GM18498 (cell line): Measurements from ENCODE around the gene VEGFC.

Source experiments
- ATAC-seq: cut with Tn5 transposase; IDR thresholded peaks from one replicate; pipeline ENCODE4 v1.9.1; 2021; ENCODE audit warnings: mild to moderate bottlenecking, moderate library complexity; ENCODE audit not compliant: unreplicated experiment

VEGFC gene

DNA sequence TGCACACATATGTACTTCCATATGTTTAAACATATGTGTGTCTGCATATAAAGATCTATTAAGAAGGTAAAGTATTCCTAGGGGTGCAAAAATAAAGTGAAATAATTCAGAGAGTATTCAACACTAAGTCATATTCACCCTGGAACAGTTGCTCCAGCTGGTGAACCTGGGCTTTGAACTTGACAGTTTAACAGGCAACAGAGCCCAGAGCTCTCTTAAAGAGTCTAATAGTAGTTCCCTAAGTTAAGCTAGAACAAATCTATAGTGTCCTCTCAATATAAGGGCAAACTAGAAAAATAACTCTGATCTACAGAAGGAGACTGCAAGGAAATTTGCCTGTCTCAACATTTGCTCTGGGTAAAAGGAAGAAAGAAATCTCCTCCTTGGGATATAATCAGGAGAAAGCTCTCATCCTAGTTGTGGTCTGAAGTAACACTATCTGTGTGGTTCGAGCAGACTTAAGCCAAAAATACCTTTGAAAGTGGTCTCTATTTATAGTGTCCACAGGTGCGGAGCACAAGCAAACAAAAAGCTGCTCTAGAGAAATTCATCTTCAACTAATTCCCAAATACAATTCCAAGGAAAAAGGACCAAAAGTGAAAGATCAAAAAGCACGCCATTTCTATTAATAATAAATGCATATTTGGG is 29.9 kb downstream of the VEGFC start:
- ATAC-seq, result no peak

DNA sequence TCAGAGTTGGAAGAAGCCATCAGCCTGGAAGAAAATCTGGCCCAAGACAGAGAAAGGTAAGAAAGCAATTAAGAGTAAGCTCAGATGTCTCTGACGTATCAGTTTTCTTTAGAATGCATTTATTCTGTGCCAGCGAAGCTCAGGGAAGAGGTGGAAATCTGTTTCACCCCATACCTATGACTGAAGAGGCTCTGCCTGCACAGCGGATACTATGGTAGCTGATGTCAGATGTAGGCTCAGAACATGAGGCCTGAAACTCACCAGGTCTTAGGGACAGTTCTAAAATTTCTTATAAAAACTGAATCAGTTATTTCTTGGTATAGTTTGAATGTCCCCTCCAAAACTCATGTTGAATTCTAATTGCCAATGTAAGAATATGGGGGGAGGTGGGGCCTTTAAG is 30.9 kb downstream of the VEGFC start:
- no peak for ATAC-seq

DNA sequence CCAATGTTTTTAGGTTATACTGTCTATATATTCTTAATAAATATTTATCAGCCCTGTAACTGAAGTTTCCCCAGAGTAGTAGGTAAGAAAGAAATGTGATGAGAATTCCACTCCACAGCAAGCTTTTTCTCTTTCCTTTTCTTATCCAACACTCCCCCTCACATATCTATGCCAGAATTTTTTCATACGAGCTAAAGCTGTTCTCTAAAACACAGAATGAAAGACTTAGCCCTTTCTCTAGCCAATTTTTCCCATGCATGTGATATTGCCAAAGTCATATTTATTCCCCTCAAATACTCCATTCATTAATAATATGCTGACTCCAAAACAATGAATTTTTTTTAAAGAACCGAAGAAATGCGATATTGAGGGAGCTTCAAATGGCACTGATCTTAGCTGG is 32.3 kb downstream of the VEGFC start:
- no peak for ATAC-seq

DNA sequence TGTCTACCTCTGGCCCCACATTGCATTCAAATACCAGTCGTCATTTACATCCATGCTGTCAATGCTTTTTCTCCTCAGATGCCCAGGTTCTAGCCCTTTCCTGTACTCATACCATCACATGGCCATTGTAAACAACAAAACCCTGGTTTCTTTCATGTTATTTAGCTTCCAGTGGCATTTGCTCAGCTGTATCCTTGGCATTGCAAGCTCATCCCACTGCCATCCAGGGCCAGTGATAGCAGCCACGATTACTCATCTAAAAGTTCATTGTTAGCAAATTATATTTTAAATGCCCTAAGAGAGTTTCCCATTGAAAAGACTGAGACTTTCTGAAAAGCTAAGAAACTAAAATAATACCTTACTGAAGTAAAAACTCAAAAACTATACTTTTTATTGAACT is 34.0 kb downstream of the VEGFC start:
- ATAC-seq, result no peak

DNA sequence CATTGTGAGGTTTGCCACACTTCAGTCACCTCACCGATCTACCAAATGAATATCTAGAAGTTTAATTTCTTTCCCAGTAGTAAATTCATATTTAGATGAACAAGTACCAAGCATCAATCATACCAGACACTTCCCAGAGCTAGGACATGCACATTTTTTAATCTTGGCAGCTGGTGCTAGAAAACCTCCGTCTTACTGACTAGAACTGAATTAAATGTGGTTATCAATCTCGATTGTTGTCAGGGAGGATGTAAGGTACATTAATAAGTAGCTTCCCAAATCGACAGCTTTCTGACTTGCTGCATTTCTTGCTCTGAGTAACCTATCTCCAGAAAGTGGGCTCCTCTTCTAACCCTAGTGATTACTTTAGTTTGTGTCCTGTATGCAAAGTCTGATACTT is 34.4 kb downstream of the VEGFC start:
- ATAC-seq, result no peak

DNA sequence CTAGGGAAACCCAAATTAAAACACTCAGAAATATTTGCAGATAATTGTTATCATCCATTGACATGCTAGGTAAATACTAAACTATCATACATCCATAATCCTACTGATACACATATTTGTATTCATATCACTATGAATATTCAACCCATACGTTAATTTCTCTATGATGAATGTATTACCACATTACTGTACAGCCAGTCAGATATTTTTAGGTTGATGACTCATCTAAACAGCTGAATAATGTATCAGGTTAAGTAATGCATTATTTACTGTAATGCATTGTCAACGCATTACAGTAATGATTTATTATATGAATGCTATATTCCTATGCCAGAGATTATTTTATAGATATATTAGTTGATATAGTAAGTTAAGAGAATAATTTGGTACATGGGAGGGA is 37.1 kb downstream of the VEGFC start:
- ATAC-seq, result no peak

DNA sequence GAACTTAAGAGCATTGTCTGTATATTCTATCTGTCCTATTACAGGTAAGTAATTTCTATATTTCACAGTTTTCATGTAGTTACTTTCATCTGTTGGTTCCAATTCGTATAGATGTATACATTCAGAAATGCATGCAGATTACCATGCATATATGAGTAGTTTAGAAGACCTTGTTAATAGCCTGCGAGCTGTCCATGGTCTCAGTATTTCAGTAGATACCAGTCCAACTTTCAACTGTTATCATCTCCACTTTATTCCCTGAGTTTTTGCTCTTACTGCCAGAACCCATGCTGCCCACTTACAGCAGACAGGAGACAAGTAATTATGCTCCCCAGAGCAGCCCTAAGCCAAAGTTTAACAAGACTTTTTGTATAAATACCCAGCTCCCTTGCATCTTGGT is 37.7 kb downstream of the VEGFC start:
- no peak for ATAC-seq

DNA sequence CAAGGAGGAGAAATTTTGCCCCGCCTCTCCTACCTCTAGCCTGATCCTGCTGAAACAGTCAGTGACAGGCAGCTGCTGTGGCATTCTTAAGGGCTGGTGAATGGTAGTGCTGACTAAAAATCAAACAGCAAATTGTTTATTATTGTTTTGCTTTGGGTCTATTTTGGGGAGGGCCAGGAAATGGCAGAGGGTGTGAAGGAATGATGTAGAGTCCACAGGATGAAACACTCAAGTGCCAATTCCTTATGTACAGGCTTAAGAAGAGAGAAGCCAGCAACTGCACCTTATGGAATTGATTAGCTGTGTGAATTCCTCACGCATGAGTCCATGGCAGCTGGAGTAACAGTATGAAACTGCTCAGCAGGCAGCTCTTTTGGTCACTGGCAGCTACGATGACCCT is 39.7 kb downstream of the VEGFC start:
- no peak for ATAC-seq

DNA sequence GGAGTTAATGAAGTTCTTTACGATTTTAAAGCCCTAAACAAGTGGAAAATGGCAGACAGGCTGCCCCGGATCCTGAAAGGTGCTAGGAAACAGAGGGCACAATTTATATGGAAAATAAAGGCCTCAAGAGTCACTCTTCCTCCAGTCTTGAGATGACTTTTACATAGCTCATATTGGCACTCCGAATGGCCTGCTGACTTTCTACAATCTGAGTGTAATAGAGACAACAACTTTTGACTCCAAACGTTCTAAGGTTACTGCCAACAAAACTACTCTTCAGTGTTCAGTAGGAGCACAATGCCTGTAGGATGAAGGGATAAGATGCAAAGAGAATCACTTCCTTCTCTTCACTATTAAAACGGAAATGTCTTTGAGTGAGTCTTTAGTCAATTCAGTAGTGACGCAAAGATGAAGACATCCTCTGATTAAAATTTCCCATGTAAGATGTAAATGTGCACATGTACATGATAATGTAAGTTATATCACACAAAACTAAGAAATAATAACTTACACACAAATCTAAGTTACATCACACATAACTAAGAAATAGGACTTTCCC is 40.5 kb downstream of the VEGFC start:
- ATAC-seq, result no peak

DNA sequence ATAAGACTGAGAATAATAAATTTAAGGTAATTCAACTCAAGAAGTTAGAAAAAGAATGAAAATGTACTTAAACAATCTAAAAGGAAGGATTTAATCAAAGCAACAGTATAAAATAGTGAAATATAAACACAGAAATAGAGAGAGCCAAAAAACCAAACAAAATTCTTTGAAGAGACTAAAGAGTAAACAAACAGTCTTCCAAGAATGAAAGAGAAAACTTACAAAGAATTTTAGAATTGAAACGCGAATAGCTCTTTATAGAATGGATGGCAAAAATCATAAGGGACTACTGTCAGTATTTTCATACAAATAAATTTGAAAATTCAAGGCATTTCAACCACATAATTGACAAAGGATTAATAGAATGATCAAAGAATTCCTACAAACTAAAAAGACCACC is 41.7 kb downstream of the VEGFC start:
- ATAC-seq, result no peak

DNA sequence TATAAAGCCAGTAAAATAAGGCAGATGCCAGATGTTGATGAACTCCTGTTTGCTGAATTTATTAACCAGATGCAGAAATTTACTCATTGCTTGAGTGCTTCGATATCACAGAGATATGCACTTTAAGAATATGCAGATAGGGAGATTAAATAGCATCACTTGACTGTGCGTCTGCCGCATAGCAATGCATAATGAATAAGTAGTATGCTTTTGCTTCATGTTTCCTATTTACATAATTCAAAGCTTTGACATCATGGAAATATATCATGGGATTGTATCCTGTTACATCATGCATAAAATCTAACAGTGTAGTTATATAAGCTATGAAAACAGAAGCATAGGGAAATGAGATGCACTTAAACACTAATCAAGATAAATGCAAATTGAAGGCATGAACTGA is 45.9 kb downstream of the VEGFC start:
- ATAC-seq, result no peak

DNA sequence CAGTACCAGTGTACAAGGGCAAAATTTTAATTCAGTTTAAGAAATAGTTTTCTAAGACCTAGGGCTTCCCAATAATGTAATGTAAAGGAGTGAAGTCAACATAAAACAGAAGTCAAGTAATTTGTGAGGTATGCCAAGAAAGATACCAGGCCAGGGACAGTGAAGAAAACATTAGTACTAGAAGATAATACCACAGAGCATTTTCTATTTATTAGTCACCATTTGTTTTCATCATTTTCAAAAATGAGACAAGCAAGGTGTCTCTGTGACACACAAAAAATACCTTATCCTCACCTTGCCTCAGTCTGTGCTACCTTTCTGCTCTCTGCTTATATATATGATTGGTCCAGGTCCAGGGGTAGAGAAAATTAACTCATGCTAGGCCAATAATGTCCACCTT is 46.8 kb downstream of the VEGFC start:
- ATAC-seq, result no peak

DNA sequence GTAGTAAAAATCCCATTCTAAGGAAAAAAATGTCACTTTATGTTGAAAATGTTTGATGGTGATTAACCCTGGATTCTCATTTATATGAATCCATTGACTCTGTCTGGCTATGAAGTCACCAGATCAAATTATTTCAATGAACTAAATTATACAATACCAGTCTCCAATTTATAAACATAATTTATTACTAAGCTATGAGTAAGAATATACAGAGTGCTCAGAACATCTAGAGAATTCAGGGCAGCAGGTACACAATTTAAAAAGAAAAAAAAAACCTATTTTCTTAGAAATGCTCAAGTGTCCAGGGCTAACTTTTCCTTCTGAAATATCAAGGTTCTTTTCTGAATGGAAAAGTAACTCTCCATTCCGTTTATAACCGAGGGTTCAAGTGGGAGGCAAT is 48.6 kb downstream of the VEGFC start:
- ATAC-seq, result no peak

DNA sequence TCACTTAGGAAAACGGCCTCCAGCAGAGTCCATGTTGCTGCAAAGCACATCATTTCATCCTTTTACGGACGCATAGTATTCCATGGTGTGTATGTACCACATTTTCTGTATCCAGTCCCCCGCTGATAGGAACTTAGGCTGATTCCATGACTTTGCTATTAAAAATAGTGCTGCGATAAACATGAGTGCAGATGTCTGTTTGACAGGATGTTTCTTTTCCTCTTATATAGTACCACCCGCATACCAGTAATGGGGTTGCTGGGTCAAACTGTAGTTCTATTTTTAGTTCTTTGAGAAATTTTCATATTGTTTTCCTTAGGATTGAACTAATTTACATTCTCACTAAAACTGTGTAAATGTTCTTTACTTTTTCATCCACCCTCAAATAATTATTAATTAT is 50.5 kb downstream of the VEGFC start:
- ATAC-seq, result no peak

DNA sequence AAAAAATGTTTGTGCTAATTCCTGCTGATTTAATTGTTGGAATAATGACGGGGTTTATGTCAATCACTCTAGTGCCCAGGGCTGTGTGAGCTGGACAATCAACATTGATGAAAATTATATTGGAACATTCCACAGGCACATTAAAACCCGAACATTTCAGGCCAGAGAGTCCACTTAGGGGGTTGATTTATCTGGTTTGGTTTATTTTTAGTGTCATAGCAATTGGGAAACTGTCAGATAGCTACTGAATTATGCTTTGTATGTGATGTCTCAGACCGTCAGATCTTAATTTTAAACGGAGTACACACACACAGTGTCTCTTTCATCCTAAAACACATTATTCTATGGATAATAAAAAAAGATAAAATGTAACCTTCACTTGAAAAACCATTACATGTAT is 51.5 kb downstream of the VEGFC start:
- ATAC-seq, result no peak

DNA sequence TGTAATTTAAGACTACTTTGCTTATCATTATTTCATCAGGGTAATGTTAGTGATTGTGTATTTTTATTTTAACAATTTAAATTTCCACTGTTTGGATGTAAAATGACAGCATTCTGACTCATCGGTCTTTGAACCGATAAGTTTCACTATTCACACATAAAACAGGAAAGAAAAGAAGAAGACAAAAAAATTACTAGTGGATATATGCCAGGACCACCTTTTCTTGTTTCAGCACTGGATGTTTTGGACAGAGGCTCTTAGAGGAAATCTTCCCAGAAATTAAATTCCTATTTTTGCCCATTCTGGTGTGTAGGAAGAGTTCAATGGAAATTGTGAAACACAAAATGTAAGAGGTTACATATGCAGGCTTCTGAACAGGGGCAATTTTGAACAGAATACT is 57.4 kb downstream of the VEGFC start:
- no peak for ATAC-seq

DNA sequence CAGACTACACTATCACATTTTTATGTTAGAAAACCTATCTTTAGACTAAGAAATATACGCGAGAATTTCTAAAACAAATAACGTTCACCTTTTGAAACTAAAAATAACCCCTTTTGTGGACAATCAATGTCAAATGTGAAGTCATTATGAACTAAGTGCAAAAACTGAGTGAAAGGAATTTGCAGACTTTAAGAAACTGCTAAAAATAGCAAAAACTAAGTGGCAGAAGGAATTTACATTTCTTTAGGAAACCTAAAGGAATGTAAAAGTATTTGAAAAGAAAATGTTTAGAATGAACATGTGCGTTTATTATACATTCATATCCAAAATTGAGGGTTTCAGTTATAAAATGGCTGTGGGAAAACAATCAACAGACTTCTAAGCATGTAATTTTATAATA is 58.3 kb downstream of the VEGFC start:
- ATAC-seq, result no peak

DNA sequence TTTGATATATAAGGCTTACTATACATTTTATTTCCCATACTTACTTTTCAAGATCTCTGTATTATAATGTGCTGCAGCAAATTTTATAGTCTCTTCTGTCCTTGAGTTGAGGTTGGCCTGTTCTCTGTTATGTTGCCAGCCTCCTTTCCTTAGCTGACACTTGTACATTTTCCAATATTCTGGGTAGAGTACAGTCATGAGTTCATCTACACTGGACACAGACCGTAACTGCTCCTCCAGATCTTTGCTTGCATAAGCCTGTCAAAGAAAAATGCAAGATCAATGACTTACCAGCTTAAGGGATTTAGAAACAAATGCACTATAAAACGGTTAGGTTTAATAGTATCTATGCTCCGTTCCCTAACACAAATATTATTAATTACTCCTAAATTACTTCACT is 63.2 kb downstream of the VEGFC start:
- ATAC-seq, result no peak

DNA sequence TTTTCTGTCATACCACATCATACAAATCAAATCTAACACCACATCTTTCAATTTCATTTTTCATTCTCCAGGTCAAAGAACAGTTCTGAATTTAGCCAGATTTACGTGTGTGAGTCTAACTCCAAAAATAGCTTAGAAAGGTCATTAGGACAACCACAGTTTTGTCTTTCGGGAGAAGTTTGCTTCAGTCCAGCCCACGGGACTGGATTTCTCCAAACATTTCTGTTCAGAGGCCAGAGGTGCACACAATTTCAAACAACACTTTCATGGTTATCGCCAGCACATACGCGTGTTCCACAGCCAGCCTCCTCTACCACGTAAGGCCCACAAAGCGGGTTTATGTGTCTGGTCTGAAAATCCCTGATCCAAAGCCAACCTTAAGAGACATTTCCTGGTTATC is 65.9 kb downstream of the VEGFC start:
- ATAC-seq, result no peak

DNA sequence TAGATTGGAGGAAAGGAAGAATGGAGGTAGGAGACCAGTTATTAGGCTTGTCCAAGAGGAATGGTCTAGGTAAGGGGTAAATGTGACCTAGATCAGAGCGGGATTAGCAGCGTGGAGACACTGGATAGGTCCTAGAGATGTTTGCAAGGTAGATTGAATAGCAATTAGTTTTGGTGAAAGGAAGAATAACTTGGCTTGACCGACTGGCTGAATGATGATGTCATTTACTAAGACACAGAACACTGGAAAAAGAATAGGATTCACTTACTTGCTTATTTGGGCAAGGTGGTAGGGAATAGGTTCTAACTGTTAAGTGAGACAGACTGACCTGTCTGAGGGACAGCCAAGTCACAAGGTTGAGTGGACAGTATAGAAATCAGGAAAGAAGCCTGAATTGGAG is 71.3 kb downstream of the VEGFC start:
- ATAC-seq, result no peak

DNA sequence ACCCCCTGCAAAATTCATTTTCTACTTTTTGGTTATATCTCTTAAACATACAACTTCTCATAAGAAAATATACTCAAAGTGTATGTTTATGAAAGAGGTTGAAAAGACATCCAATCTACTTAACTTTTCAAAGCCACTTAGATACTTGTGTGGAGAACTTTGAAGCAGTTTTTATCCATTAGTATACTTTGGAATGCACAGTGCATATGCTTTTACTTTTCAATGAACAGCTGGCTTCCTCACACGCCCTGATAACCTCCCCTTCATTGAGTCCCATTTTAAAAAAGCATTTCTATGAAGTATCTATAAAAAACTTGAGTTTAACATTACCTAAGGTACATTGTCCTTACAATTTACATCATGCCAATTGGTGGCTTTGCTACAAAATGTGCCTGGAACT is 73.8 kb downstream of the VEGFC start:
- ATAC-seq, result no peak

DNA sequence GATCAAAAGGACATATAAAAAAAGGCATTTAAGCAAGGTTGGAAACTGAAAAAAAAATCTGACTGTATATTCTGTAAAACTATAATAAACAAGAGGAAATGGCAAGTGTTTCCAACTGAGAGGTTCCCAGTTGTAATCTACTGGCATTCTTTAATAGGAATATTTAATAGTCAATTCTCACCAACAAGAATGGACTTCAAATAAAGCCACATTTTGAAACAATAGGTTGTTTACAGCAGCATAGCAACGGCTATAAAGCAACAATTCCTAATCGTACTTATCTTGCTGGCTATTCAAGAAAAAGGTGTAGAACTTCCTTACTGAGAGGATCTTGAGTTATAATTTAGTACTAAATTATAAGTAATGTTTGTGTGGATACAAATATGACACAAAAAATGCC is 75.5 kb downstream of the VEGFC start:
- no peak for ATAC-seq

DNA sequence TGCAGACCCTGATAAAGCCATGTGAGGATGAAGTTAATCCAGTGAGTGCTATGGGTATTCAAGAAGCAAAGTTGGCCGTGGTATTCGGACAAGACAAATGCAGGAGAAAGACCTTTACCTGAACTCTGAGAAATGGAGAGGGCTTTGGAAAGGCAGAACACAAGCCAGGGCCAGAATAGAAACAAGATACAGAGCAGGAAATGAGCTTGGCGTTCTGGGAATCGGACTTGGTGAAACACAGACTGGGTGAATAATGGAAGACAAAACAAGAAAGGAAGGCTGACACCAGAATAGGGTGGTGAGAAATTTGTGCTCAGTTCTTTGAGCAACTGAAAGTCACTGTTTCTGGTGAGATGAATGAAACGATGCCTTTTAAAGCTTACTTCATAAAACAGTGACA is 83.3 kb downstream of the VEGFC start:
- ATAC-seq, result no peak
